ENCODE results near the gene DSTYK. TPM values are rescaled to one million over a fixed set of nuclear protein-coding genes. Genes with fewer than 3 reads are reported as not detected.

Gene DSTYK, protein sequence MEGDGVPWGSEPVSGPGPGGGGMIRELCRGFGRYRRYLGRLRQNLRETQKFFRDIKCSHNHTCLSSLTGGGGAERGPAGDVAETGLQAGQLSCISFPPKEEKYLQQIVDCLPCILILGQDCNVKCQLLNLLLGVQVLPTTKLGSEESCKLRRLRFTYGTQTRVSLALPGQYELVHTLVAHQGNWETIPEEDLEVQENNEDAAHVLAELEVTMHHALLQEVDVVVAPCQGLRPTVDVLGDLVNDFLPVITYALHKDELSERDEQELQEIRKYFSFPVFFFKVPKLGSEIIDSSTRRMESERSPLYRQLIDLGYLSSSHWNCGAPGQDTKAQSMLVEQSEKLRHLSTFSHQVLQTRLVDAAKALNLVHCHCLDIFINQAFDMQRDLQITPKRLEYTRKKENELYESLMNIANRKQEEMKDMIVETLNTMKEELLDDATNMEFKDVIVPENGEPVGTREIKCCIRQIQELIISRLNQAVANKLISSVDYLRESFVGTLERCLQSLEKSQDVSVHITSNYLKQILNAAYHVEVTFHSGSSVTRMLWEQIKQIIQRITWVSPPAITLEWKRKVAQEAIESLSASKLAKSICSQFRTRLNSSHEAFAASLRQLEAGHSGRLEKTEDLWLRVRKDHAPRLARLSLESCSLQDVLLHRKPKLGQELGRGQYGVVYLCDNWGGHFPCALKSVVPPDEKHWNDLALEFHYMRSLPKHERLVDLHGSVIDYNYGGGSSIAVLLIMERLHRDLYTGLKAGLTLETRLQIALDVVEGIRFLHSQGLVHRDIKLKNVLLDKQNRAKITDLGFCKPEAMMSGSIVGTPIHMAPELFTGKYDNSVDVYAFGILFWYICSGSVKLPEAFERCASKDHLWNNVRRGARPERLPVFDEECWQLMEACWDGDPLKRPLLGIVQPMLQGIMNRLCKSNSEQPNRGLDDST
- total RNA-seq: 10 to 100 TPM; 10.5 to 13.5 TPM
- total RNA-seq: 40.9 to 53.1 reads per million in 2 donors

DNA sequence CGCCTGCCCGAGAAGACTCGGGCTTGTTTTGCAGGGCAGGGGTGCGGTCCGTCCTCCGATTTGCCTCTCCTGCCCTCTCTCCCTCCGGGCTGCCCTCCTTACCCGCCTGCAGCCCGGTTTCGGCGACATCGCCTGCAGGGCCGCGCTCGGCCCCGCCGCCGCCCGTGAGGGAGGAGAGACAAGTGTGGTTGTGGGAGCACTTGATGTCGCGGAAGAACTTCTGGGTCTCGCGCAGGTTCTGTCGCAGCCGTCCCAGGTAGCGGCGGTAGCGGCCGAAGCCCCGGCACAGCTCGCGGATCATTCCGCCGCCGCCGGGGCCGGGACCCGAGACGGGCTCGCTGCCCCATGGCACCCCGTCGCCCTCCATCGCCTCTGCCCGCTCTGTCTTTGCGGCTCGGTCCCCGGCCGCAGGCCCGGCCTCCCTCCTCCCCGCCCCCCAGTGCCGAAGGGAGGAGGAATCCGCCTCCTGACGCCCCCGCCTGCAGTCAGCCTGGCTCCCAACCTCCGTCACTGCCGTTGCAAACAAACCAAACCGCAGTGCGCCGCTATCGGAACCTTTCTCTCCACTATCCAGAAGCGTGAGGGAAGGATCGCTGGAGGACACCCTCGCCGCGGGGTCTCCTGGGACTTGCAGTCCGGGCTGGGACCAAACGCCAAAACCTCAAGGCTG lies at the start of gene DSTYK:
DSTYK (minus strand) TSS at position 534 of the 670 bp plus-strand sequence; CDS start at position 367, 167 bp downstream.
- H3K4me1 Mint-ChIP-seq: peaks cover 22% of the 10 kb centered on the region
- no peaks in the 10 kb centered on the region for H3K9me3 ChIP-seq (ENCODE audit: control insufficient read depth, low read length, poor library complexity, severe bottlenecking)
- H3K27me3 Mint-ChIP-seq: no peaks in the 10 kb centered on the region
- ATAC-seq: peak; percentile 93
- H3K4me3 Mint-ChIP-seq: peak within 1 kb of the TSS; percentile 97
- H3K27ac Mint-ChIP-seq: peak within 1 kb of the TSS; percentile 96
- peaks cover 2% of the 10 kb centered on the region for H3K36me3 Mint-ChIP-seq (ENCODE audit: low read depth)
- DNase-seq: peak; percentile 69 to 87 (median 78)

DNA sequence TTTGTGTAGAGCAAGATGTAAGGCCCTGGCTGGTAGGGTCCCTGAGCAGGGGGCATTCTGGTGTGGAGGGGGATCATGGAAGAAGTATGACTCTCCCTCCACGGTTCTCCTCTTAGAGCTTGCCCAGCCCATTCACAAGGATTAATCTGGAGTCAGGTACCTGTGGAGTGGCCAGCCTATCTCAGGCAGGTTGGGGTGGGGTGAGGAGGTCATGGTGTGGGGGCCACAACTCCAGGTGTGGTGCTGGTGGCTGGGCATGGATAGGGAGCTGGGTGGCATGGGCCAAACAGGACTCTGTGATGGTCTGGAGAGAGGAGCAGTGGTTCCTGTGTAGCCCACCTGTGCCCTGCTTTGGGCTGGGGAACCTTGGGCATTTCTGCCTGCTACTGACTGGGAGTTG lies 48.5 kb upstream of the DSTYK start:
- H3K9me3 ChIP-seq (ENCODE audit: control insufficient read depth, low read length, poor library complexity, severe bottlenecking): no peaks in the 10 kb centered on the region
- no peak overlapping the region for H3K4me3 Mint-ChIP-seq
- H3K36me3 Mint-ChIP-seq (ENCODE audit: low read depth): no peaks in the 10 kb centered on the region
- DNase-seq (no peak), ATAC-seq (no peak)
- no peak overlapping the region for H3K27ac Mint-ChIP-seq
- peaks cover 16% of the 10 kb centered on the region for H3K27me3 Mint-ChIP-seq
- peaks cover 9% of the 10 kb centered on the region for H3K4me1 Mint-ChIP-seq

DNA sequence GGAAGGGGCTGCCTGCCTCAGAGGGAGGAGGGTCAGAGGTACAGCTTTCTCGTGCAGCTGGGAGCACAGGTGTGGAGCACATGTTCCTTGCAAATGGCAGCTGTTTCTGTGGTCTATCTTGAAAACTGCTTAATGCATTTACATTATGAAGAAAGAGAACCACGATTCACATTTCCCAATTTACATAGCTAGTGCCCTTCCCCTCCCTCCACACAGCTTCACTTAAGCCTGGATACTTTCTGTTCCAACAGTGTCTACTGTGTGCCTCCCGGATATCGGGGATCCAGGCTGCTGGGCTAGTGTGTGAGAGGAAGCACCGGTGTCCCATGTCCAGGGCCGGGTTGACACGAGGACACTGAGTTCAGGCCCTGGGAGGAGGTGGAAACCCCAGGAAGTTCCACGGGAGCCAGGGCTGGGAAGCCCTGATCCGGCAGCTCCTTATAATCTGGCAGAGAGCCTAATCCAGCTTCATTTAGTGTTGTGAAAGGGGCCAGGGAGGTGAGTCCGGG lies 47.9 kb upstream of the DSTYK start:
- ATAC-seq (no peak), DNase-seq (no peak)
- Mint-ChIP-seq H3K27ac (no peak overlapping the region), H3K4me3 (no peak overlapping the region), H3K36me3 (ENCODE audit: low read depth) (no peaks in the 10 kb centered on the region), H3K4me1 (peaks cover 9% of the 10 kb centered on the region), H3K27me3 (peaks cover 16% of the 10 kb centered on the region)
- H3K9me3 ChIP-seq (ENCODE audit: control insufficient read depth, low read length, poor library complexity, severe bottlenecking): no peaks in the 10 kb centered on the region

DNA sequence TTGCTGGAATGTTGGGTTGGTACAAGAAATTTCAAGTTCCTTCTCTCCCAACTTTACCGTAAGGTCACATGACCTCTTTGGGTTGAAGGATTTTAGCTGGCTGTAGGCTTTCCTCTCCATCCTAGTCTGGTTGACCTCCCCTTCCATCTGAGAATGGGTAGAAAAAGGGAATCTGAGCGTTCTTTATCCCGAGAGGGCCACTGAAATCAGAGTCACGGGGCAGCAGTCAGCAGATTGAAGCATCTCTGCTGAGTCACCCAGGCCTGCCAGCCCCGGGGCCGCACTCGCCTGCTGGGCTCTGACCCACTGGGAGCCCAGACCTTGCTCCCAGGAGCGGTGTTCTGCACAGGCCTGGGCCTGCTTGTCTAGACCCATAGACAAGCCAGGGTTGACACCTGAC lies 47.2 kb upstream of the DSTYK start:
- Mint-ChIP-seq H3K36me3 (ENCODE audit: low read depth) (no peaks in the 10 kb centered on the region), H3K4me1 (peaks cover 9% of the 10 kb centered on the region), H3K27ac (no peak overlapping the region), H3K27me3 (peaks cover 16% of the 10 kb centered on the region), H3K4me3 (no peak overlapping the region)
- ATAC-seq: no peak
- H3K9me3 ChIP-seq (ENCODE audit: control insufficient read depth, low read length, poor library complexity, severe bottlenecking): no peaks in the 10 kb centered on the region
- DNase-seq: no peak

DNA sequence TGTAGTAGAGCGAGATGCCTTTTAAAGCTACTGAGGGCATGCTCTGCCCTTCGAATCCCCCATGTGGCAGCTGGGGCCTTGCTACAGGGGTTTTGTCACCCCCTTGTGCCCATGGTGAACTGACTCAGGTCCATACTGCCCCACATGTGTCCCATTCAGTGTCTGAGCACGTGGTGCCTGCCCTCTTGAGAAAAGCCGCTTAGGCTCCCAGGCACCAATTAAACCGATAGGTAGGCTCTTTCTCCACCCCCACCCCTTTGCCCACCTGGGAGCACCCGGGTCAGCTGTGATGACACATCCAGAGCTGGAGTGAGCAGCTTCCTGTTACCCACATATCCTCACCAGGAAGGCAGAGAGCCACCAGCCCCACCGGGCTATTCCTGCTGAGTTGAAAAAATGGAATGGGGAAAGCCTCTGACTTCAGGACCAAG lies 46.8 kb upstream of the DSTYK start:
- Mint-ChIP-seq H3K4me3 (no peak overlapping the region), H3K4me1 (peaks cover 9% of the 10 kb centered on the region), H3K27ac (no peak overlapping the region), H3K27me3 (peaks cover 16% of the 10 kb centered on the region), H3K36me3 (ENCODE audit: low read depth) (no peaks in the 10 kb centered on the region)
- no peaks in the 10 kb centered on the region for H3K9me3 ChIP-seq (ENCODE audit: control insufficient read depth, low read length, poor library complexity, severe bottlenecking)
- DNase-seq: no peak
- ATAC-seq: no peak

DNA sequence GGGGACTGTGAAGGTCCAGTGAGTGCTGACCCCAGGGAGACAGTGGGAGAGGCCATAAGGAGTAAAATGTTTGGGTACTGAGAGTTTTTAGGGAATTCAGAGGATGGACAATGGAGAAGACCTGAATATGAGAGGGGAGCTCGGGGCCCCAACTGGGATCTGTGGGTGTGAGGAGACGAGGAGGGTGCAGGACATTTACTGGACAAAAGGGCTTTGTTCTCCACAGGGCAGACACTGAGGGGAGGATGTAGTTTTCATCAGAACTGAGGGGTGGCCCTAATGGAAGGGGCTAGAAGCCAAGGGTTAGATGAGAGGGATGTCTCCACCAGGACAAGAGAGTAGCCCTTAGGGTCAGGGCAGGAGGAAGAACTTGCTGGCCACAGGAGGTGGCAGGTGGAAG lies 46.2 kb upstream of the DSTYK start:
- peaks cover 9% of the 10 kb centered on the region for H3K4me1 Mint-ChIP-seq
- DNase-seq (no peak), ATAC-seq (no peak)
- no peak overlapping the region for H3K4me3 Mint-ChIP-seq
- H3K27me3 Mint-ChIP-seq: peaks cover 16% of the 10 kb centered on the region
- H3K27ac Mint-ChIP-seq: no peak overlapping the region
- no peaks in the 10 kb centered on the region for H3K36me3 Mint-ChIP-seq (ENCODE audit: low read depth)
- no peaks in the 10 kb centered on the region for H3K9me3 ChIP-seq (ENCODE audit: control insufficient read depth, low read length, poor library complexity, severe bottlenecking)

DNA sequence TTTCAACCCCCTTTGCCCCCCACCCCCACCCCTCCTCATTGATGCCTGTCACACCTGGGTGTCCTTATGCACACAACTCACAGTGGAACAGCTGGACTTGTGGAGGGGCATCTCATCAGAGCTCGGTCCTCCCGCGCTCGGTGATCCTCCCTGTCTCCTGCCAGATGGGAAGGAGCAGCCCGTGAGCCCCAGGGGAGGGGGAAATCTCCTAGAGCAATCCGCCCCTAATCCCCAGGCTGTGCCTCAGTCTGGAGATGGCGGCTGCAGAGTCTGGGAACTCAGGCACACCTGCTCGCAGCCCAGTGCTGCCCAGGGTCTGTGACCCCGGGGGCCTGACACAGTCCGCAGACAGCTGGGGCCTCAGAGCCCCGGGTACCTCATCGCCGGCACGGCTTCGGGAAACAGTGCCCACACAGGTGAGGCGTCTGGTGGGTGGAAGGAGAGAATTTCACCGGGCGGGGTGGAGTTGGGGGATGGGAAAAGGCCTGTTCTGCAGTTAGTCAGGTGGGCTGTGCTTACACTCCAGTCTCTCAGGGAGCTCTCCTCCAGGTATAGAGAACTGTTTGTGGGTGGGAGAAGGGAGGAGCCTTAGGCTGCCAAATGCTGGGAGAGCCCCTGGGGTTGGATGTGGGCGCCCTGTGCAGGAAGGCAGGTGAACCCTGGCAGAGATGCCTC lies 45.6 kb upstream of the DSTYK start:
- ATAC-seq (no peak), DNase-seq (no peak)
- H3K36me3 Mint-ChIP-seq (ENCODE audit: low read depth): no peaks in the 10 kb centered on the region
- H3K4me1 Mint-ChIP-seq: peaks cover 9% of the 10 kb centered on the region
- peaks cover 15% of the 10 kb centered on the region for H3K27me3 Mint-ChIP-seq
- no peaks in the 10 kb centered on the region for H3K9me3 ChIP-seq (ENCODE audit: control insufficient read depth, low read length, poor library complexity, severe bottlenecking)
- H3K4me3 Mint-ChIP-seq: no peak overlapping the region
- no peak overlapping the region for H3K27ac Mint-ChIP-seq

DNA sequence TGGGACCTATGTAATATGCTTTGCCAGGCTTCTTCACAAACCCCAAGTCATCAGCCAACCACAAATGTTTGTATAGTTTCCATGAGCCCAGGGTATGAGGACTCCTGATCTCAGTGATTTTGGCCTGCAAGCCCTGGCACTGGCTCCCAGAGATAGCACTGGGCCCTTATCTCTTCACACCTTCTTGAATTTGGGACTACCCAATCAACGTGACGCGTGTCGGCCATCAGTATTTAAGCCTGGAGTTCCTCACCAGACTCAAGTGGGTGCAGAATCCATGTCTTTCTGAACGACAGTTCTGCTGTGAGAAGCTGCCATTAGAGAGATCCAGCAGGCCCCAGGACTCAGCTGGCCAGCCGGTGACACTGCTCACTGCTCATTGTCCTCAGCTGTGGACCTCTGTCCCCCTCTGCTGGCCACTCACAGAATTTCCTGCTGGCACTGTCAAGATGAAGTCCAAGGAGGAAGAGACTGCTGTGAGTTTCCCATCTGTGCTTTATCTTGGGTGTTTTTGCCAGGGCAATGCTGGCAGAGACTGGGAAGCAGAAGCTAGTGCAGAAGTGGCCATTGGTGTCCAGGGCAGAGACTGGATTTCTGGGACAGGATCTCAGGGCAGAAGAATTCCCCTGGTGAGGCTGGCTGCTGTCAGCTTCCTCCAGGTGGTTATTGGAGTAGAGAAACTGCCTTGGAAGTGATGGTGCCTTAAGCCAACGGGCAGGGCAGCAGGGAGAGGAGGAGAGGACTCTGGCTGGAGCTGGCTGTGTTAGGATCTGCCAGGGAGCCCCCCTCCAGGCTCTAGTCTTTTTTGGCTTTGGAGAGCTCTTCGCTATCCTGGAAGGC lies 44.7 kb upstream of the DSTYK start:
- Mint-ChIP-seq H3K36me3 (ENCODE audit: low read depth) (no peaks in the 10 kb centered on the region), H3K4me1 (peaks cover 5% of the 10 kb centered on the region), H3K27me3 (peaks cover 11% of the 10 kb centered on the region), H3K4me3 (no peak overlapping the region), H3K27ac (no peak overlapping the region)
- no peaks in the 10 kb centered on the region for H3K9me3 ChIP-seq (ENCODE audit: control insufficient read depth, low read length, poor library complexity, severe bottlenecking)
- DNase-seq: peak; percentile 62 to 82 (median 65)
- ATAC-seq: peak; percentile 94

DNA sequence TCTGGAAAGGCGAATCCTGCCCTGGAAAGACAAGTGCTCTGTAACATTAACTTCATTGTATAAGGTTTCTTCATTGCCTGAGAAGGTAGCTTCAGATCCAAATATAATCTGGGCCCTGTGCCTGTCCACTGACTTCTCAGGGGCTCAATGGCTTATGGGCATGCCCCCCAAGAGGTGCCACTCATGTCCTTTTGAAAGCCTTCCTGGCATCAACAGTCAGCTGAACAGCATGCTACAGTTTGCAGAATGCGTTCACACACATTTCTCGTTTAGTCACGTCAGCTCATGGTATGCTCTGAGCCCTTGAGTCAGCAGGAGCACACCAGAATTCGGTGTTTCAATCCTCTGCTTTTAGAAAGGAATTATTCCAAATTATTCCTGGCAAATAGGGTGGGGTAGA lies 40.1 kb upstream of the DSTYK start:
- H3K4me3 Mint-ChIP-seq: no peak overlapping the region
- no peaks in the 10 kb centered on the region for H3K36me3 Mint-ChIP-seq (ENCODE audit: low read depth)
- no peak overlapping the region for H3K27ac Mint-ChIP-seq
- ATAC-seq (no peak), DNase-seq (no peak)
- peaks cover 5% of the 10 kb centered on the region for H3K4me1 Mint-ChIP-seq
- H3K27me3 Mint-ChIP-seq: peaks cover 7% of the 10 kb centered on the region
- H3K9me3 ChIP-seq (ENCODE audit: control insufficient read depth, low read length, poor library complexity, severe bottlenecking): no peaks in the 10 kb centered on the region

DNA sequence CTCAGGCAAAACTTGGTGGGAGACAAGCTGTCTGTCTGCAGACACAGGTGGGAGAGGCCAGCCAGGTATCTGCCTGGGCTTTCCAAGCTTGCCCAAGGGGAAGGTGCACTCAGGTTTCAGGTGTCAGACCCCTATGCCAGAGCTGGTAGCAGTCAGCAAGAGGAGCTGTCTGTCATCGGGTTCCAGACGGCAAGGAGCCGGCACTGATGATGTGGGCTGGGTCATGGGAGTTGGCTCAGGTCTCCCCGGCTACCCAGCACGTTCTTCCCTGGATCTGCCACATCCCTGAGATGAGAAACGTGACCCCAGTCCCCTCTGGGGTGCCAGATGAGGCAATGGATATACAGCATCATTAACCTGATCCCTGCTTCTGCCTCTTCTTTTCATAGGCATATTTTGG lies 39.2 kb upstream of the DSTYK start:
- ATAC-seq (no peak), DNase-seq (no peak)
- H3K4me3 Mint-ChIP-seq: no peak overlapping the region
- no peaks in the 10 kb centered on the region for H3K4me1 Mint-ChIP-seq
- no peak overlapping the region for H3K27ac Mint-ChIP-seq
- no peaks in the 10 kb centered on the region for H3K36me3 Mint-ChIP-seq (ENCODE audit: low read depth)
- peaks cover 7% of the 10 kb centered on the region for H3K27me3 Mint-ChIP-seq
- no peaks in the 10 kb centered on the region for H3K9me3 ChIP-seq (ENCODE audit: control insufficient read depth, low read length, poor library complexity, severe bottlenecking)

DNA sequence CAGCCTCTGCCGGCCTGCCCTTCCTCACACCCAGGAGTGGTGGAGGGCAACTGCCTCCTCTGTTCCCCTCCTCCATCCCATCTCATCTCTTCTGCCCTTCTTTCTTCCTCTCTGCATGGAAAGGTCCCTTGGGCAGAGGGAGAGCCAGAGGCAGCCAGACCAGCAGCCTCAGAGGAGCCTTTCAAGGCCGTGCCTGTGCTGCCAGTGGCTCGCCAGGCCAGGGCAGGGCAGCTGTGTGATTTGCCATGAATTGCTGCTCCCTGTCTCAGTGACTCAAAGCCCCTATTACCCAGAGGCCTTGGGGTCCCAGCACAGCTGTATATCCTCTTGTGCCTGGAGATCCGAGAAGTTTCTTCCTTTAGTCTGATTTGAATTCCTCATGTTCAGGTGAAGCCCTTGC lies 38.1 kb upstream of the DSTYK start:
- DNase-seq (no peak), ATAC-seq (no peak)
- Mint-ChIP-seq H3K27ac (no peak overlapping the region), H3K4me1 (no peaks in the 10 kb centered on the region), H3K27me3 (peaks cover 7% of the 10 kb centered on the region), H3K4me3 (no peak overlapping the region), H3K36me3 (ENCODE audit: low read depth) (no peaks in the 10 kb centered on the region)
- H3K9me3 ChIP-seq (ENCODE audit: control insufficient read depth, low read length, poor library complexity, severe bottlenecking): no peaks in the 10 kb centered on the region

Measured in T-helper 17 cell (primary cell).